ENCODE data around the gene GATAD2A. TPM values are rescaled to one million over a fixed set of nuclear protein-coding genes. Genes with fewer than 3 reads are reported as not detected.

GATAD2A gene
- total RNA-seq, 1 donor from 2014 or later = 82.6 TPM

GRCh38 chr19:19490214-19490968 is 84.9 kb downstream of the GATAD2A start:
- H3K27ac Mint-ChIP-seq (ENCODE audit: unreplicated experiment) = peak overlapping the region; percentile 95
- H3K4me1 Mint-ChIP-seq (ENCODE audit: low read depth) = peaks cover 35% of the 10 kb centered on the region
- H3K4me3 Mint-ChIP-seq (ENCODE audit: unreplicated experiment) = no peak overlapping the region
- no peaks in the 10 kb centered on the region for H3K9me3 Mint-ChIP-seq (ENCODE audit: low read depth)
- peaks cover 4% of the 10 kb centered on the region for H3K36me3 Mint-ChIP-seq (ENCODE audit: low read depth)
- no peak for DNase-seq (ENCODE audit: low spot score)
- TF ChIP-seq CTCF (IDR thresholded peaks at IDR 0.05) = peak; percentile 95
- no peaks in the 10 kb centered on the region for H3K27me3 Mint-ChIP-seq (ENCODE audit: low read depth)

DNA sequence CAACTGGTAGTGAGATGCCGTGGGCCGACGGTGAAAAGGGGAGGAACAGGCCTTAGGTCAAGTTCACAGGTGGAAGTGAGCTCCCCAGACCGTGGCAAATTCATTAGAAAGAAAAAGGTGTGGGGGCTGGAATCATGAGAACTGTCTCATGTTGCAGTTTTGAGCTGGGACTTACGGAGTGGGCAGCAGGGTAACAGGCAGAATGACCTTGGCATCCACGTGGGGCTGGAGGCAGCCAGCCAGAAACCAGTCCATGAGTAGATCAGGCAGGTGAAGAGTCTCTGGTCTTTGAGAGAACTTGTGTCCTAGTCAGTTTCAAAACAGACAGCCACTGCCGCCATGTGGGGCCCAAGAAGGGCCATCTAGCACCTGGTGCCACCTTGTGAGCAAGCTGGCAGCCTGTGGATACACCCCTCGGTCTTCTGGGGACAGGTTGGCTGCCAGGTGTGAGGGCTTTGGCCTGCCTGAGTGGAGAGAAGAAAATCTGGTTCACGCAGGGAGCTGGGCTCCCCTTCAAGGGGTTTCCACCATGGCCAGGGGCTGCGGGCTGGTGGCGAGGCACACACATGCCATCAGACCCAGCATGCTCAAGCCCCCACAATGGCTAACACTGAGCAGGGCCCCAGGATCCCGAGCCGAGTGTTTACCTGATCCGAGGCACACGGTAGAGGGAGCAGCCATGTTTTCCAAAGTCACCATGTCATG is 86.0 kb downstream of the GATAD2A start:
- Mint-ChIP-seq H3K9me3 (ENCODE audit: low read depth) (no peaks in the 10 kb centered on the region), H3K4me3 (ENCODE audit: unreplicated experiment) (no peak overlapping the region), H3K27ac (ENCODE audit: unreplicated experiment) (no peak overlapping the region), H3K4me1 (ENCODE audit: low read depth) (peaks cover 34% of the 10 kb centered on the region), H3K36me3 (ENCODE audit: low read depth) (peaks cover 6% of the 10 kb centered on the region), H3K27me3 (ENCODE audit: low read depth) (no peaks in the 10 kb centered on the region)
- no peak for TF ChIP-seq CTCF (IDR thresholded peaks at IDR 0.05)
- no peak for DNase-seq (ENCODE audit: low spot score)

GRCh38 chr19:19492026-19492610 is 86.6 kb downstream of the GATAD2A start:
- H3K4me3 Mint-ChIP-seq (ENCODE audit: unreplicated experiment) = no peak overlapping the region
- H3K36me3 Mint-ChIP-seq (ENCODE audit: low read depth) = peaks cover 8% of the 10 kb centered on the region

GRCh38 chr19:19493841-19494546 is 88.5 kb downstream of the GATAD2A start:
- peaks cover 18% of the 10 kb centered on the region for H3K4me1 Mint-ChIP-seq (ENCODE audit: low read depth)
- DNase-seq (ENCODE audit: low spot score) = no peak

More at GRCh38 chr19:19492026-19492610, 86.6 kb downstream of the GATAD2A start:
- peaks cover 34% of the 10 kb centered on the region for H3K4me1 Mint-ChIP-seq (ENCODE audit: low read depth)
- DNase-seq (ENCODE audit: low spot score) = no peak
- TF ChIP-seq CTCF (IDR thresholded peaks at IDR 0.05) = no peak
- no peak overlapping the region for H3K27ac Mint-ChIP-seq (ENCODE audit: unreplicated experiment)
- no peaks in the 10 kb centered on the region for H3K27me3 Mint-ChIP-seq (ENCODE audit: low read depth)
- H3K9me3 Mint-ChIP-seq (ENCODE audit: low read depth) = no peaks in the 10 kb centered on the region

More at GRCh38 chr19:19493841-19494546, 88.5 kb downstream of the GATAD2A start:
- Mint-ChIP-seq H3K27ac (ENCODE audit: unreplicated experiment) (no peak overlapping the region), H3K36me3 (ENCODE audit: low read depth) (peaks cover 11% of the 10 kb centered on the region), H3K4me3 (ENCODE audit: unreplicated experiment) (no peak overlapping the region), H3K9me3 (ENCODE audit: low read depth) (no peaks in the 10 kb centered on the region), H3K27me3 (ENCODE audit: low read depth) (no peaks in the 10 kb centered on the region)
- no peak for TF ChIP-seq CTCF (IDR thresholded peaks at IDR 0.05)
